GM19452 (cell line): Measurements from ENCODE around the gene CLEC18B.
"Not testable (repeated sequence)": the region's sequence is repeated elsewhere in the genome, so short reads cannot be mapped to it uniquely, and the experiment has no call there.

ENCODE experiments used
- ATAC-seq: cut with Tn5 transposase; IDR thresholded peaks from one replicate; pipeline ENCODE4 v1.9.1; 2021; ENCODE audit not compliant: unreplicated experiment

The CLEC18B gene

GRCh38 chr16:74446866-74447265, 25.6 kb upstream of the CLEC18B start:
- no peak for ATAC-seq

DNA sequence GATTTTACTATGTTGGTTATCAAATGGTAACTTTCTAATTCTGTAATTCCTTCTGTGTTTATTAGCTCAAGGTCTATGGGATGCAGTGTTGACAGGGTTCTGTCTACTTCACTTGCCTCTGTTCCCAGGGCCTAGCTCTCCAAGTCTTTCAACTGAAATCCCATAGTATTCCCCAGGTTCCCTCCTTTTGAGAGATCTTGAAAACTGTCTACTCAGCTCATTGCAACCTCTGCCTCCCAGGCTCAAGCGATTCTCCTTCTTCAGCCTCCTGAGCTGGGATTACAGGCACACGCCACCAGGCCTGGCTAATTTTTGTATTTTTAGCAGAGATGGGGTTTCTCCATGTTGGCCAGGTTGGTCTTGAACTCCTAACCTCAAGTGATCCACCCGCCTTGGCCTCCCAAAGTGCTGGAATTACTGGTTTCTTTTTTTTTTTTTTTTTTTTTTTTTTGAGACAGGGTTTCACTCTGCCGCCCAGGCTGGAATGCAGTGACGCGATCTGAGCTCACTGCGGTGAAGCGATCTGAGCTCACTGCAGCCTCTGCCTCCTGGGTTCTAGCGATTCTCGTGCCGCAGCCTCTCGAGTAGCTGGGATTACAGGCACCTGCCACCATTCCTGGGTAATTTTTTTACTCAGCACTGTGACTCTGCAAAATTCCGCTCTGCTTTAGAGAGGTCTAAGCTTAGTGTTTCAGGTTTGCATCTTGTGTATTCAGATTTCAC, 22.5 kb upstream of the CLEC18B start:
- not testable (repeated sequence) for ATAC-seq

DNA sequence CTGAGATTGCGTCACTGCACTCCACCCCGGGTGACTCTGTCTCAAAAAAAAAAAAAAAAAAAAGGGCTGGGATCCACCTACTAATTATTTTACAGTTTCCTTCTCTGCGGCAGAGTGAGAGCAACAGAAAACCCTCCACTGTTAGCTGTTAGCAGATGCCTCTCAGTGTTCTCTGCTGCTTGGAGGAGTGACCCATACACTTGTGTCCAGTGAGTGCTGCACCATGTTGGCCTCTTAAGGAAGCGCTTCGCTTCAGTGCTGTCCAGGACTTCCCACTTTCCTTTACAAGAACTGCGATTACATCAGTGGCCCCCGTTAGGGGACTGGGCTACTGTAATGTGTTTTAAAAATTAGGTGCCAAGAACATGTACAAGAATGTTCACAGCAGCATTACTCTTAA, 18.4 kb upstream of the CLEC18B start:
- ATAC-seq: no peak

GRCh38 chr16:74438492-74438979, 17.3 kb upstream of the CLEC18B start:
- no peak for ATAC-seq

GRCh38 chr16:74431516-74431915, 10.2 kb upstream of the CLEC18B start:
- no peak for ATAC-seq

DNA sequence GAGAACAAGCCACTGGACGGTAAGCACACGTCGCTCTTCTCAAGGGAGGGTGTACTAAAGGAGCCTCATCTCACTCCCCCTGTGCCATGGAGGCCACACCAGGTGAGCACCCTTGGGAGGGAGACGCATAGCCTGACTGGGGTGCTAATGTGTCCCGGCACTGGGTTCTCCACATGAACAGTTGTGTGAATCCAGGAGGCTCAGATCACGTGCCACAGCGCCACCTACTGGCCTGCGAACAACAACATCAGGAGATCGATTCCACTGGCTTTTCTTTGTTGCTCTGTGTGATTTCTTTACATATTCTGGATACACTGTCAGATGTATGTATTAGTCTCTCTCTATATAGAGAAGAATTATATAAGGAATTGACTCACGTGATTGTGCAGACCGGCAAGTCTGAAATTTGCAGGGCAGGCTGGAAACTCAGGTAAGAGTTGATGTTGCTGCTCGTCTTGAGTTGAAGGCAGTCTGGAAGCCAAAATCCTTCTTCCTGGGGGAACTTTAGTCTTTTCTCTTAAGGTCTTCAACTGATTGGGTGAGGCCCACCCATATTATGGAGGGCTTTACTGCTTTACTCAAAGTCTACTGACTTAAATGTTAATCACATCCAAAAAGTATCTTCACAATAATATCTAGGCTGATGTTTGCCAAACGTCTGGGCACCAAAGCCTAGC, 8.9 kb upstream of the CLEC18B start:
- peak; percentile 71 for ATAC-seq

- not testable (repeated sequence) for ATAC-seq
Measured at GRCh38 chr16:74428493-74428892, 7.2 kb upstream of the CLEC18B start.

DNA sequence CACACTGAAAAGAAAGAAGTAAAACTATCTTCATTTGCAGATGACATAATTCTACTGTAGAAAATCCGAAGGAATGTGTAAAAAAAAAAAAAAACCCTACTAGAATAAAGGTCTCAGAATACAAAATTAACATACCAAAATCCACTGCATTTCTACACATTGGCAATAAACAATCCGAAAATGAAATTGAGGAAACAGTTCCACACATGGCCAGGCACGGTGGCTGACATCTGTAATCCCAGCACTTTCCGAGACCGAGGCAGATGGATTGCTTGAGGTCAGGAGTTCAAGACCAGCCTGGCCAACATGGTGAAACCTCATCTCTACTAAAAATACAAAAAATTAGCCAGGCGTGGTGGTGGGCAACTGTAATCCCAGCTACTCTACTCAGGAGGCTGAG, 4.5 kb upstream of the CLEC18B start:
- ATAC-seq: not testable (repeated sequence)

GRCh38 chr16:74423721-74424120, 2.4 kb upstream of the CLEC18B start:
- ATAC-seq: not testable (repeated sequence)

- ATAC-seq: not testable (repeated sequence)
Measured at GRCh38 chr16:74422086-74422485, 808 bp upstream of the CLEC18B start.

- ATAC-seq: not testable (repeated sequence)
Measured at GRCh38 chr16:74421482-74421785, 156 bp upstream of the CLEC18B start.

DNA sequence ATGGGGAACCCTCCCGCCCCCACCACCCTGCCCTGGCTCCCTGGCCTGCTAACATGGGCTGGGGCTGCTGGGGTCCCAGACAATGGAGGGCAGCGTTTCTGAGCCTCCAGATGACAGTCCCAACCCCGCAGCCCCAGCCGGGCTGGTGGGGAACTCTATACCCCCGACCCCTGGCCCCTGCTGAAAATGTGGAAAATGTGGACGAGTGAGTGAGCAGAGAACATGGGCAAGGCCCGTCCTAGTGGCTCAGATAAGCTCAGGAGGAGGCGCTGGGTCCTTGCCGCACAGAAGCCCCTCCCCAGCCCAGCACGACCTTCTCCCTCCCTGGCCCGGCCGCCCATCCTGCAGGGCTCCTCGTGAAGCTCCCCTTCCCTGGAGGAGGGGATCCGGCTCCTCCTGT, 1.5 kb downstream of the CLEC18B start:
- not testable (repeated sequence) for ATAC-seq

- ATAC-seq: not testable (repeated sequence)
Measured at GRCh38 chr16:74417897-74418296, 3.4 kb downstream of the CLEC18B start.

DNA sequence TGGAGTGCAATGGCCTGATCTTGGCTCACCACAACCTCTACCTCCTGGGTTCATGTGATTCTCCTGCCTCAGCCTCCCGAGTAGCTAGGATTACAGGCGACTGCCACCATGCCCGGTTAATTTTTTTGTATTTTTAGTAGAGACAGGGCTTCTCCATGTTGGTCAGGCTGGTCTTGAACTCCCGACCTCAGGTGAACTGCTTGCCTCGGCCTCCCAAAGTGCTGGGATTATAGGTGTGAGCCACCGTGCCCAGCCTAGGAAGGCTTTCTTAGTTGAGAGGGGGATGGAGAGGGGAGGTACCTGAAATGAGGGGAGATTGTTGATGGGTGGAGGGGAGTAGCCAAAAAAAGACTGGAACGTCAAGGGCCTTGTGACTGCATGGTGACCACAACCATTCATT, 7.4 kb downstream of the CLEC18B start:
- ATAC-seq: not testable (repeated sequence)

DNA sequence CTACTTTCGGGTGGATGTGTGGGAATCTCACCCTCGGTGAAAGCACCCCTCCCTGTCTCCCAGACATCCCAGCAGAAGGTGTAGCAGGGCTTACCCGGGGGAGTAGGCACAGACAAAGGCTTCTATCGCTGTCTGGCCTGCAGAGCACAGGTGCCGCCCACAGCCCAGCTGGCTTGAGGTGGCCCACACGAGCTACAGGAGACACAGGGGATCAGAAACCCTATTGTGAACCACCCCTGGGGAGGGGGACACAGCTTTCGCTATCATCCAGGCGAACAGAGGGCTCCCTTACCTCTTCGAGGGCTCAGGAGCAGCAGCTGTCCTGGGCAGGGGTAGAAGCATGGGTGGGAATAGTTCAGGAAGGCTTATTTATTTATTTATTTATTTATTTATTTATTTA, 7.8 kb downstream of the CLEC18B start:
- not testable (repeated sequence) for ATAC-seq

DNA sequence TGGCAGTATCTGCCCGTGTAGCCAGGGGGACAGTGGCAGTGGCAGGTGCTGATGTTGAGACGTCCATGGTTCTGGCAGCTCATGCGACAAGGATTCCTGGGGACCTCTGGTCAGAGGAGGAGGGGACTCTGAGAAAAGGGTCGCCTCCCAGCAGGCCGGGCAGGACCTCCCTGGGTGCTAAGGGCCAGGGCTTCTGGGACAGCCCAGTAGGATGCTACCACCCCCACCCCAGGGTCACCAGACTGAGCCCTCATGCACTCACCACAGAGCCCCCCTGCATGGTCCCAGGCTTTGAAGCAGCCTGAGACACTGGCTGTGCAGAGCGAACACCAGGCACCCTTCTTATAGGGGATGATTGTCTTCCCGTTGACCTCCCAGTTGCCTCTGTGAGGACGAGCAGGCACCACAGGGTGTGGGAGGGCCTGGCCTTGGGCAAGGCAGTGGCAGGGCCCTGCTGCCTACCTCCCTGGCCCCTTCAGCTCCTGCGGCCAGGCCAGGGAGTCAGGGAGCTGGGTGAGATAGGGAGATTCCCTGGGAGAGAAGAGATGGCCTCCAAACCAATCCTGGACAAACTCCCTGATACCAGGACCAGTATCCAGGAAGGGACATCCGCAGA, 8.4 kb downstream of the CLEC18B start:
- ATAC-seq: not testable (repeated sequence)

DNA sequence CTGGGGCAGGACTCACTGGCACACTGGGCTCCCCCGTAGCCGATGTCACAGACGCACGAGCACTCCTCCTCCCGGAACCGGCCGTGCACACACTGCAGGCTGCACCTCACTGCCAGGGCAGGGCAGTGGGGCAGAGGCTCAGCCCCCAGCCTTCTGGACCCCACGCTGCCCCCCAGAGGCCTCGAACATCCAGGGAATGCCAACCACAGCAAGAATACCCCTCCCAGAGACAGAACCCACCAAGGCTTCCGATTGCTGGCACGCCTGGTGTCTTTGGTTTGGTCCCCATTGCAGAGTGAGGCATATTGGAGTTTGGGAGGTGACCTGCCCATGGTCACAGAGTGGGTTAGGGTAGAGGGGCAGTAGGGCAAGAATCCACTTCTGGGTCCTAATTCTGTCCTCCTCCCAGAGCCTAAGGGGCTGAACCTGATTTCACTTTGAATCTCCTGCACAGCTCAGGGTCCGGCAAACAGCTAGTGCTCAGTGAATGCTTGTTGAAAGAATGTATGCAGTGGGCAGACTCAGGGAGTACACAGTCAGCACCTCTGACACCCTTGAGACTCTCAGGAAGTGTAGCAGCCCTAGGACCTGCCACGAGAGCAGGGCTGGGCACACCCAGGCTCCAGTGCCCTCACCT, 9.0 kb downstream of the CLEC18B start:
- ATAC-seq: not testable (repeated sequence)

- ATAC-seq: not testable (repeated sequence)
Measured at GRCh38 chr16:74410981-74411380, 10.3 kb downstream of the CLEC18B start.

- not testable (repeated sequence) for ATAC-seq
Measured at GRCh38 chr16:74410057-74410957, 11.0 kb downstream of the CLEC18B start.

DNA sequence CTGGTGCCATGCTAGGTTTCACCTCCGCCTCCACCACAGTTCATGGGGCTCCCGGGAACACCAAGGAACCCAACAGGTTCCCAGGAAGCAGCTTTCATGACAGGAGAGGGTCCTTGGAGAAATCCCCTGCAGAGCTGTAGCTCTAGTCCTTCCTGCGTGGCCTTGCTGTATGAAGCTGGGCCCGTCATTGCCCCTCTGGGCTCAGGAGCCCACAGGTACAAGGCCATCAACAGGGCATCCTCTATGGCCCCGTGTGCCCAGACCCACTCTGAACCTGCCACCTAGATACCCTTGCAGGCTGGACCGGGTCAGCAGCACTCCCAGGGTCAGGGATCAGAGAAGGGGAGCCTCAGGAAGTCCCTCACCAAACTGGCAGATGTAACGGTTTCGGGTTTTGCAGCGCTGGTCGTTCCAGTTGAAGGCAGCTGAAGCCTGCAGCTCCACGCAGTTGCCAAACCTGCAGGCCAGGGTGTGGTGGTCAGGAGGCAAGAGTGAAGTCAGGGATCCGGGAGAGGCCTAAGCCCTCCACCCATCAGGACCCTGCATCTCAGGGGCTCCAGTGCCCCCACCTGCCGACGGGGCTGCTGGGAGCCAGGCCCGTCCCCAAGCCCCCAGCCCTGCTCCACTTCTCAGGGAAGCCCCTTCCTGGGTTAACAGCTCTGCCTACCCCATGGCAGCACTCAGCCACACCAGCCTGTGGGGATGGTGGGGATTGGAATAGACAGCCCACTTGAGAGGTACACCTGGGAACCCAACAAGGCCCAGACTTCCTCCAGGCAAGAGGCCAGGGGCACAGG, 11.9 kb downstream of the CLEC18B start:
- not testable (repeated sequence) for ATAC-seq
